GM23338 (cell line): ENCODE data around the gene OSBPL3. TPM values are rescaled to one million over a fixed set of nuclear protein-coding genes. Genes with fewer than 3 reads are reported as not detected.

ENCODE experiments used
- ATAC-seq: fragments of 200-7000 bp; cut with Tn5 transposase; 3 replicates; pipeline ENCODE4 v1.9.1; 2020
- DNase-seq: peaks from one replicate; pipeline ENCODE4 v3.0.0-alpha.2; 2015; ENCODE audit warnings: low spot score
- H2AFZ ChIP-seq: fragments of 200-600 bp; sonication (generic); 2 replicates; pipeline ENCODE4 v1.8.0; 2016; ENCODE audit warnings: antibody characterized with exemption, mild to moderate bottlenecking, moderate library complexity
- H3F3A ChIP-seq: fragments of 200-600 bp; sonication (generic); replicated peaks from 2 replicates; pipeline ENCODE4 v1.8.0; 2017; ENCODE audit warnings: antibody characterized with exemption, mixed run types, low read depth
- H3K27ac ChIP-seq: fragments of 200-600 bp; sonication (generic); 2 replicates; pipeline ENCODE4 v1.6.1; 2016; ENCODE audit warnings: low read depth
- H3K27me3 ChIP-seq: fragments of 200-600 bp; sonication (generic); 2 replicates; pipeline ENCODE4 v1.8.0; 2016; ENCODE audit warnings: mild to moderate bottlenecking, mixed run types, moderate library complexity; ENCODE audit not compliant: insufficient read depth
- H3K36me3 ChIP-seq: fragments of 200-600 bp; sonication (generic); 2 replicates; pipeline ENCODE4 v1.8.0; 2016; ENCODE audit warnings: mild to moderate bottlenecking; ENCODE audit not compliant: insufficient read depth
- H3K4me1 ChIP-seq: fragments of 200-600 bp; sonication (generic); 2 replicates; pipeline ENCODE4 v1.8.0; 2016; ENCODE audit warnings: mild to moderate bottlenecking, moderate library complexity; ENCODE audit not compliant: insufficient read depth
- H3K4me2 ChIP-seq: fragments of 200-600 bp; sonication (generic); 2 replicates; pipeline ENCODE4 v1.7.1; 2017; ENCODE audit warnings: mixed run types
- H3K4me3 ChIP-seq: fragments of 200-600 bp; sonication (generic); 2 replicates; pipeline ENCODE4 v1.6.1; 2016; ENCODE audit warnings: mixed run types
- H3K79me2 ChIP-seq: fragments of 200-600 bp; sonication (generic); replicated peaks from 2 replicates; pipeline ENCODE4 v1.8.0; 2017; ENCODE audit warnings: mild to moderate bottlenecking; ENCODE audit not compliant: insufficient read depth
- H3K9me2 ChIP-seq: fragments of 200-600 bp; sonication (generic); 2 replicates; pipeline ENCODE4 v1.8.0; 2017; ENCODE audit not compliant: insufficient read depth
- H4K20me1 ChIP-seq: fragments of 200-600 bp; sonication (generic); replicated peaks from 2 replicates; pipeline ENCODE4 v1.8.0; 2017; ENCODE audit warnings: mild to moderate bottlenecking; ENCODE audit not compliant: insufficient read depth
- H3K27ac Mint-ChIP-seq: 2 replicates; pipeline ENCODE4 v1.8.0; 2020; ENCODE audit warnings: inconsistent platforms, mild to moderate bottlenecking, moderate library complexity, mixed read lengths
- H3K27me3 Mint-ChIP-seq: 3 replicates; pipeline ENCODE4 v1.8.0; 2022; ENCODE audit warnings: low read depth, mild to moderate bottlenecking, moderate library complexity, mixed read lengths, inconsistent platforms; ENCODE audit not compliant: insufficient read depth, poor library complexity
- H3K36me3 Mint-ChIP-seq: 3 replicates; pipeline ENCODE4 v1.8.0; 2021; ENCODE audit warnings: low read depth, mild to moderate bottlenecking, inconsistent platforms, moderate library complexity, mixed read lengths
- H3K4me1 Mint-ChIP-seq: 3 replicates; pipeline ENCODE4 v1.8.0; 2020; ENCODE audit warnings: mild to moderate bottlenecking, inconsistent platforms, mixed read lengths
- H3K4me3 Mint-ChIP-seq: 3 replicates; pipeline ENCODE4 v1.8.0; 2021; ENCODE audit warnings: moderate library complexity, mild to moderate bottlenecking, inconsistent platforms, mixed read lengths
- H3K9me3 Mint-ChIP-seq: 3 replicates; pipeline ENCODE4 v1.8.0; 2020; ENCODE audit warnings: moderate library complexity, mild to moderate bottlenecking, inconsistent platforms, mixed read lengths
- ZNF331 ChIP-seq: fragments of 250-450 bp; sonication (Bioruptor Pico); IDR thresholded peaks from 2 replicates; pipeline ENCODE4 v1.5.0; 2020; ENCODE audit warnings: low read depth, mild to moderate bottlenecking, moderate library complexity
- ZNF462 ChIP-seq: fragments of 250-450 bp; sonication (Bioruptor Pico); IDR thresholded peaks from 2 replicates; pipeline ENCODE4 v1.5.0; 2020; ENCODE audit warnings: mild to moderate bottlenecking, moderate library complexity
- polyA plus RNA-seq: library from polyadenylated mRNA; unstranded; fragments of >200 nt; fragmentation: Nextera tagmentation; extraction: Ambion mirVana; gene quantifications from 2 replicates; pipeline ENCODE4 v1.2.1, GENCODE V29; 2016
- total RNA-seq: library from RNA; depleted of rRNA; stranded (reverse); fragments of >200 nt; shearing (Covaris generic); gene quantifications from 2 replicates; pipeline ENCODE4 v1.2.3, GENCODE V29; 2014

OSBPL3 gene
- total and polyA plus RNA-seq, 2 experiments from 2014 or later: 7.2 to 15.7 TPM

- no peak for TF ChIP-seq ZNF462 (CRISPR knock-in tag)
Observed at GRCh38 chr7:24764972-24765744, 214.8 kb downstream of the OSBPL3 start (continued).

- no peak for ATAC-seq
- Mint-ChIP-seq H3K27ac (no peak overlapping the region), H3K9me3 (no peaks in the 10 kb centered on the region), H3K4me3 (no peak overlapping the region), H3K36me3 (no peaks in the 10 kb centered on the region), H3K4me1 (peaks cover 12% of the 10 kb centered on the region; the same call in 2 of the 3 replicates), H3K27me3 (no peaks in the 10 kb centered on the region)
- no peak for DNase-seq
- no peak overlapping the region for H3K4me3 ChIP-seq
- no peaks in the 10 kb centered on the region for H3K9me2 ChIP-seq
- no peak overlapping the region for H2AFZ ChIP-seq
- H3K4me2 ChIP-seq: no peak overlapping the region
- H4K20me1 ChIP-seq: no peaks in the 10 kb centered on the region
- no peak overlapping the region for H3K27ac ChIP-seq
- no peaks in the 10 kb centered on the region for H3K4me1 ChIP-seq
- no peaks in the 10 kb centered on the region for H3F3A ChIP-seq
- no peaks in the 10 kb centered on the region for H3K36me3 ChIP-seq
- peaks cover 8% of the 10 kb centered on the region for H3K27me3 ChIP-seq
- no peaks in the 10 kb centered on the region for H3K79me2 ChIP-seq
- no peak for TF ChIP-seq ZNF331 (CRISPR knock-in tag)
Observed at GRCh38 chr7:24764011-24764410, 216.0 kb downstream of the OSBPL3 start.
